ENCODE data around the gene FGL2.
"Not testable (repeated sequence)": the region's sequence is repeated elsewhere in the genome, so short reads cannot be mapped to it uniquely, and the experiment has no call there.

FGL2 gene

GRCh38 chr7:77188731-77189437 is 10.7 kb downstream of the FGL2 start:
- TF ChIP-seq CTCF (IDR thresholded peaks at IDR 0.05; ENCODE audit: low read depth, low read length, missing control alignments): no peak
- H3K4me3 ChIP-seq (ENCODE audit: low read depth, low read length): no peak overlapping the region
- DNase-seq (ENCODE audit: low read depth): no peak

- no peak for DNase-seq (ENCODE audit: low read depth)
- no peak overlapping the region for H3K4me3 ChIP-seq (ENCODE audit: low read depth, low read length)
- TF ChIP-seq CTCF (IDR thresholded peaks at IDR 0.05; ENCODE audit: low read depth, low read length, missing control alignments): no peak
These were observed 13.8 kb downstream of the FGL2 start for GRCh38 chr7:77185866-77186265.

- no peak overlapping the region for H3K4me3 ChIP-seq (ENCODE audit: low read depth, low read length)
- no peak for DNase-seq (ENCODE audit: low read depth)
- TF ChIP-seq CTCF (IDR thresholded peaks at IDR 0.05; ENCODE audit: low read depth, low read length, missing control alignments): no peak
These were observed 14.6 kb downstream of the FGL2 start for GRCh38 chr7:77184990-77185389.

- no peak for DNase-seq (ENCODE audit: low read depth)
- TF ChIP-seq CTCF (IDR thresholded peaks at IDR 0.05; ENCODE audit: low read depth, low read length, missing control alignments): no peak
- H3K4me3 ChIP-seq (ENCODE audit: low read depth, low read length): no peak overlapping the region
These were observed 15.2 kb downstream of the FGL2 start for GRCh38 chr7:77184463-77184862.

GRCh38 chr7:77182261-77182660 is 17.4 kb downstream of the FGL2 start:
- no peak overlapping the region for H3K4me3 ChIP-seq (ENCODE audit: low read depth, low read length)
- no peak for DNase-seq (ENCODE audit: low read depth)
- no peak for TF ChIP-seq CTCF (IDR thresholded peaks at IDR 0.05; ENCODE audit: low read depth, low read length, missing control alignments)

- TF ChIP-seq CTCF (IDR thresholded peaks at IDR 0.05; ENCODE audit: low read depth, low read length, missing control alignments): no peak
- DNase-seq (ENCODE audit: low read depth): no peak
These were observed 17.9 kb downstream of the FGL2 start for GRCh38 chr7:77181734-77182133.

GRCh38 chr7:77181015-77181595 is 18.5 kb downstream of the FGL2 start:
- no peak overlapping the region for H3K4me3 ChIP-seq (ENCODE audit: low read depth, low read length)
- no peak for TF ChIP-seq CTCF (IDR thresholded peaks at IDR 0.05; ENCODE audit: low read depth, low read length, missing control alignments)
- DNase-seq (ENCODE audit: low read depth): no peak

More at GRCh38 chr7:77181734-77182133, 17.9 kb downstream of the FGL2 start:
- H3K4me3 ChIP-seq (ENCODE audit: low read depth, low read length): no peak overlapping the region

GRCh38 chr7:77178024-77178423 is 21.6 kb downstream of the FGL2 start:
- not testable (repeated sequence) for H3K4me3 ChIP-seq (ENCODE audit: low read depth, low read length); DNase-seq (ENCODE audit: low read depth)

- not testable (repeated sequence) for H3K4me3 ChIP-seq (ENCODE audit: low read depth, low read length); DNase-seq (ENCODE audit: low read depth)
These were observed 22.2 kb downstream of the FGL2 start for GRCh38 chr7:77177321-77177904.

GRCh38 chr7:77175274-77175800 is 24.3 kb downstream of the FGL2 start:
- H3K4me3 ChIP-seq (ENCODE audit: low read depth, low read length); DNase-seq (ENCODE audit: low read depth): not testable (repeated sequence)
